ENCODE results near the gene PSTPIP1.

Gene PSTPIP1

DNA sequence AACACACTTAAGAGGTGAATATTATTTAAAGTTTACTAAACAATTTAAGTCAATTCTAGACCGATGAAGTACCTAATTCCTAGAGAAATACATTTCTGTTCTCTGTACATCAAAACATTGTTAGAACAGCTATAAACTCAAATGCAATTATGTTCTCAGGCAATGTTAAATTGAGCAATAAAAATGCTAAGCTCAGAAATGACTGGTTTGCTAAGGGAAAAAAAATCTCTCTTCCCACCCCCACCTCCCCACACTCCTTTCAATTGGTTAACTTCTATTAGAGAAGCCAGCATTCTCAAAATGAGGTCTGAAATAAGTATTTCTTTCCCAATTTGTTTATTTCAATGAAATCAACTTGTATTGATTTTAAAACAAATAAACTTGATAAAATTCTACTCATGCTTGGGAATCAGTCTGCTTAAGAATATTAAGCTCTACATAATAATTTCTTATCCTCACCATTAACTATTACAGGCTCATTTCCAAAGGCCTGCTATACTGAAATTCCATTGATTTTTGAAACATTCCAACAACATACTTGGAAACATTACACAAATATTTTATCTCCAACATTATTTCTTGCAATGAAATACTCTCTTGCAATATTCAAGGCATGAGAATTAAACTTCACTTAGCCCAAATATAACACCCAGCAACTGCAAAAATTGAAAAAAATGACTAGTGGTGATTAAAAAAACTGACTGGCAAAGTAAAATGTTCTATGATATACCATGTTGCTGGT is 53.4 kb downstream of the PSTPIP1 start:
- TF ChIP-seq, protein P1, sequence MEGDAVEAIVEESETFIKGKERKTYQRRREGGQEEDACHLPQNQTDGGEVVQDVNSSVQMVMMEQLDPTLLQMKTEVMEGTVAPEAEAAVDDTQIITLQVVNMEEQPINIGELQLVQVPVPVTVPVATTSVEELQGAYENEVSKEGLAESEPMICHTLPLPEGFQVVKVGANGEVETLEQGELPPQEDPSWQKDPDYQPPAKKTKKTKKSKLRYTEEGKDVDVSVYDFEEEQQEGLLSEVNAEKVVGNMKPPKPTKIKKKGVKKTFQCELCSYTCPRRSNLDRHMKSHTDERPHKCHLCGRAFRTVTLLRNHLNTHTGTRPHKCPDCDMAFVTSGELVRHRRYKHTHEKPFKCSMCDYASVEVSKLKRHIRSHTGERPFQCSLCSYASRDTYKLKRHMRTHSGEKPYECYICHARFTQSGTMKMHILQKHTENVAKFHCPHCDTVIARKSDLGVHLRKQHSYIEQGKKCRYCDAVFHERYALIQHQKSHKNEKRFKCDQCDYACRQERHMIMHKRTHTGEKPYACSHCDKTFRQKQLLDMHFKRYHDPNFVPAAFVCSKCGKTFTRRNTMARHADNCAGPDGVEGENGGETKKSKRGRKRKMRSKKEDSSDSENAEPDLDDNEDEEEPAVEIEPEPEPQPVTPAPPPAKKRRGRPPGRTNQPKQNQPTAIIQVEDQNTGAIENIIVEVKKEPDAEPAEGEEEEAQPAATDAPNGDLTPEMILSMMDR (IDR thresholded peaks at IDR 0.05; ENCODE audit: low read depth, low read length) = no peak
- no peak for DNase-seq (ENCODE audit: low read depth, low spot score)
- in situ Hi-C loops (cut with HindIII; ENCODE audit: low sequenced_read_pairs) = no loop called here
- H3K4me3 ChIP-seq (ENCODE audit: low read depth, low read length) = no peak overlapping the region

DNA sequence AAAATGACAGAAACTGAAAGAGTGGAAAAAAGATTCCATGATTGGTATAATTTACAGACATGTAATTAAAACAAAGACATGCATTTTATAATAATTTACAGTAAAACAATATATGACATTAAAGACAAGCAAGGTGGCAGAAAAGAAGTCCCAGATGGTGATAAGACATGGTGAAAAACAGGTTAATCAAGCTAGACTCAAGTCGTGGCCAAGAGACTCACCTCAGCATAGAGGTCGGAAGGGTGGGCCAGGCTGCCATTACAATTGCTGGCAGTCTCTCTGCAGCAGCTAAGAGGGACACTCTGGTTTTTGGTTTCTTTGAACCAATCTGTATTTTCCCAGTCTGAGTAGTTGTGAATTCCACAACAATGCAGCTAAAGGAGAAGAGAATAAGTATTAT is 57.6 kb downstream of the PSTPIP1 start:
- TF ChIP-seq, protein P1 (IDR thresholded peaks at IDR 0.05; ENCODE audit: low read depth, low read length) = no peak

DNA sequence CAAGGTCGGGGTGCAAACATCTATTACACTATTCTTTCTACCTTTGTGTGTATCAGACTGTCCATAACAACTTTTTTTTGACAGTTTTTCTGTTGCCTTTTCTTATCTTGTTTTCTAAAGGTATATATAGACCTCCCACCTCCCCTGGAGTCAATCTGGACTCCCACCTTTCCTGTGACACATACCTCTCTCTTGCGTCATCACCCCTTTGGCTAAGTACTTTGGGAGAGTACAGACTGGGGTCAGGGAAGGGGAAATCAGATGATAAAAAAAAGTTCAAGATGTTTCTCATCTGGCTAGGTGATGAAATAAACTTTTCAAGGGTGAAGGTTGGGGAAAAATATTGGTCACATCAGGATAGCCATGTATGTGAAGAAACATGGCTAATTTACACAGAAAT is 58.8 kb downstream of the PSTPIP1 start:
- in situ Hi-C loops (cut with HindIII; ENCODE audit: low sequenced_read_pairs) = no loop called here

More for the DNA sequence above, 57.6 kb downstream of the PSTPIP1 start:
- H3K4me3 ChIP-seq (ENCODE audit: low read depth, low read length) = no peak overlapping the region
- in situ Hi-C loops (cut with HindIII; ENCODE audit: low sequenced_read_pairs) = no loop called here
- DNase-seq (ENCODE audit: low read depth, low spot score) = no peak

DNA sequence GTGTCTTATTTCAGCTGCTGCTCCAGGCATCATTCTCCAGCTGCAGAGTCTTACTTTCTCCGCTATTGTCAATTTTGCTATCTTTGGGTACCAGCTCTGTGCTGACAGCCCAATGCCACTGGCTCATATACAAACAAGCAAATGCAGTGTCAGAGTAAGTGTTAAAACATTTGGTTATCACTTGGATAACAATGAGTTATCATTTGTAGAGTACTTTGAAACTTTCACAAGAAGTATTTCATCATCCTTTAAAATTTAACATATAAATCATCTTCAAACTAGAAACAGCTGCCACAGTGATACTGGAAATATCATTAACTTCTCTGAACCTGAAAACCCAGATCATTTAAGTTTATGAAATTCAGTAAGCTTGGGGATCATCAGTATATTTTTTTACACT is 62.1 kb downstream of the PSTPIP1 start:
- in situ Hi-C loops (cut with HindIII; ENCODE audit: low sequenced_read_pairs) = no loop called here
- TF ChIP-seq, protein P1 (IDR thresholded peaks at IDR 0.05; ENCODE audit: low read depth, low read length) = no peak
- no peak for DNase-seq (ENCODE audit: low read depth, low spot score)
- H3K4me3 ChIP-seq (ENCODE audit: low read depth, low read length) = no peak overlapping the region

More for the DNA sequence above, 58.8 kb downstream of the PSTPIP1 start:
- TF ChIP-seq, protein P1 (IDR thresholded peaks at IDR 0.05; ENCODE audit: low read depth, low read length) = no peak
- H3K4me3 ChIP-seq (ENCODE audit: low read depth, low read length) = no peak overlapping the region
- DNase-seq (ENCODE audit: low read depth, low spot score) = no peak

DNA sequence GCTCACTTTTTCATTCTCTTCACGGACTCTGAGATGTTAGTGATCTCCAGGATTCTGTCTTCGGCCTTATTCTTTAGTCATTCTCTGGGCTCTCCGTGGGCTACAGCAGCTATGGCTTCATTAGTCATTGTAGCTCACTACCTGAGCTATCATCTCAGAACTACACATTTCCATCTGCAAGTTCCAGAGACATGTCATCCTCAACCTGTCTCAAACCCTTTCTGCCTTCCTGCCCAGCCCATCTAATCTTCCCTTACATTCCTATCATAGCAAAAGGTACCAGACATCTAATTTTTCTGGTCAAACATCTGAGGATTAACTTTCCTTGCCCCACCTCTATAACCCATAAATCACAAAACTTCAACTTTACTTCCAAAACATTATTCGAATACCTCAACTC is 62.8 kb downstream of the PSTPIP1 start:
- TF ChIP-seq, protein P1 (IDR thresholded peaks at IDR 0.05; ENCODE audit: low read depth, low read length) = no peak
- no peak for DNase-seq (ENCODE audit: low read depth, low spot score)
- no peak overlapping the region for H3K4me3 ChIP-seq (ENCODE audit: low read depth, low read length)
- in situ Hi-C loops (cut with HindIII; ENCODE audit: low sequenced_read_pairs) = no loop called here

DNA sequence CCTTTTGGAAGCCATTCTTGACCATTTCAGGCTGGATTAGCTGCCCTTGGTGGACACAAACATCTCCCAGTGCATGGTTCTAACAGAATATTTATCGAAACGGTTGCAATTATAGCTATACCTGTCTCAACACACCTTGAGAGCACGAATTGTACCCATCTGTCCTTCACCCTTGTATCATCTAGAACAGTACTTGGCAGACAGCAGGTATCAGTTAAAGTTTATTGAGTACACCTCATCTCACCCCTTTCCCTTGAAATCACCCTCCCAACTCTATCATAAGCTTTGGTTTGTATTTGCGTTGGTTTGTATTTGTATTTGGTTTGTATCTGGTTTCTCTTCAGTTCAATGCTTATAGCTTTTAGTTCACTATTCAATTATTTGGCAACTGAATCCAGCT is 63.5 kb downstream of the PSTPIP1 start:
- no peak for DNase-seq (ENCODE audit: low read depth, low spot score)
- in situ Hi-C loops (cut with HindIII; ENCODE audit: low sequenced_read_pairs) = no loop called here

More for the DNA sequence above, 63.5 kb downstream of the PSTPIP1 start:
- H3K4me3 ChIP-seq (ENCODE audit: low read depth, low read length) = no peak overlapping the region
- TF ChIP-seq, protein P1 (IDR thresholded peaks at IDR 0.05; ENCODE audit: low read depth, low read length) = no peak

All from astrocyte of the spinal cord (primary cell).